SK-N-SH (cell line): ENCODE measurements around the gene MMP21. TPM values are rescaled to one million over a fixed set of nuclear protein-coding genes. Genes with fewer than 3 reads are reported as not detected.

Source experiments
- CTCF ChIA-PET: fragments of 300-600, 350-600 bp; formaldehyde crosslinking; extraction: SDS; loops from one replicate; lab custom pipeline; 2021; lab: Yijun Ruan, JAX
- POLR2A ChIA-PET: fragments of 350-600 bp; sonication (Branson Sonifier 250); formaldehyde crosslinking; extraction: SDS; loops from one replicate; lab custom pipeline; 2020; ENCODE audit warnings: antibody characterized with exemption, inconsistent platforms; lab: Yijun Ruan, JAX
- DNase-seq: peaks from one replicate; pipeline ENCODE4 v3.0.0; 2012
- H2AFZ ChIP-seq: fragments of 200-600 bp; sonication (generic); 2 replicates; pipeline ENCODE4 v1.8.1; 2016; ENCODE audit warnings: antibody characterized with exemption, mild to moderate bottlenecking, low read depth
- H3F3A ChIP-seq: fragments of 200-600 bp; sonication (generic); replicated peaks from 2 replicates; pipeline ENCODE3; 2016; ENCODE audit warnings: antibody characterized with exemption, mild to moderate bottlenecking; ENCODE audit not compliant: insufficient read depth
- H3K27ac ChIP-seq, 2 experiments: fragments of 200-500 bp in 1 of 2; fragments of 200-600 bp in 1 of 2; sonication (Bioruptor generic) in 1 of 2; sonication (generic), shearing (Covaris generic) in 1 of 2; 2 replicates each; pipeline versions ENCODE4 v1.5.1 to v1.6.1; 2014 to 2016; ENCODE audit warnings: low read depth in 2 of 2, inconsistent platforms in 1 of 2, low read length in 1 of 2, mild to moderate bottlenecking in 1 of 2, mixed read lengths in 1 of 2
- H3K27me3 ChIP-seq: fragments of 200-600 bp; sonication (generic), shearing (Covaris generic); 2 replicates; pipeline ENCODE4 v1.6.1; 2016; ENCODE audit warnings: mixed run types; ENCODE audit not compliant: insufficient read depth
- H3K36me3 ChIP-seq, 2 experiments: fragments of 200-500 bp in 1 of 2; fragments of 200-600 bp in 1 of 2; sonication (Bioruptor generic) in 1 of 2; sonication (generic) in 1 of 2; replicated peaks in 1 of 2; 2 replicates each; pipeline versions ENCODE3 to v1.5.1; 2014 to 2016; ENCODE audit warnings: low read length in 1 of 2, mild to moderate bottlenecking in 1 of 2; ENCODE audit not compliant: insufficient read depth in 2 of 2, control insufficient read depth in 1 of 2
- H3K4me1 ChIP-seq, 2 experiments: fragments of 200-500 bp in 1 of 2; fragments of 200-600 bp in 1 of 2; sonication (Bioruptor generic) in 1 of 2; sonication (generic), shearing (Covaris generic) in 1 of 2; 2 replicates each; pipeline versions ENCODE4 v1.5.1 to v1.6.1; 2014 to 2016; ENCODE audit warnings: low read depth in 1 of 2, low read length in 1 of 2, mixed run types in 1 of 2; ENCODE audit not compliant: insufficient read depth in 2 of 2, control insufficient read depth in 1 of 2
- H3K4me2 ChIP-seq: fragments of 200-600 bp; sonication (generic), shearing (Covaris generic); 2 replicates; pipeline ENCODE4 v1.6.1; 2017; ENCODE audit warnings: mixed run types
- H3K4me3 ChIP-seq, 2 experiments: fragments of 200-500 bp in 1 of 2; fragments of 200-600 bp in 1 of 2; sonication (Bioruptor generic) in 1 of 2; sonication (generic), shearing (Covaris generic) in 1 of 2; 2 replicates each; pipeline versions ENCODE4 v1.5.1 to v1.8.1; 2014 to 2016; ENCODE audit warnings: low read depth in 2 of 2, inconsistent platforms in 1 of 2, low read length in 1 of 2, mild to moderate bottlenecking in 1 of 2, mixed read lengths in 1 of 2, moderate library complexity in 1 of 2
- H3K79me2 ChIP-seq: fragments of 200-600 bp; sonication (generic); 2 replicates; pipeline ENCODE4 v1.8.1; 2017; ENCODE audit warnings: mild to moderate bottlenecking; ENCODE audit not compliant: insufficient read depth
- H3K9ac ChIP-seq: fragments of 200-600 bp; sonication (generic); 2 replicates; pipeline ENCODE4 v1.6.1; 2017; ENCODE audit warnings: mixed run types
- H3K9me2 ChIP-seq: fragments of 200-600 bp; sonication (generic); 2 replicates; pipeline ENCODE4 v1.6.1; 2017; ENCODE audit warnings: mixed run types
- H3K9me3 ChIP-seq: fragments of 200-600 bp; sonication (generic); 2 replicates; pipeline ENCODE4 v1.6.1; 2017; ENCODE audit warnings: mixed run types, mild to moderate bottlenecking, moderate library complexity
- H4K20me1 ChIP-seq: fragments of 200-600 bp; sonication (generic); 2 replicates; pipeline ENCODE4 v1.6.1; 2017; ENCODE audit warnings: mild to moderate bottlenecking, mixed run types; ENCODE audit not compliant: insufficient read depth
- CHD2 ChIP-seq: fragments of 150-350 bp; IDR thresholded peaks from 2 replicates; pipeline ENCODE4 v1.6.1; 2018; ENCODE audit warnings: low read length; ENCODE audit not compliant: partially characterized antibody
- ELF1 ChIP-seq: IDR thresholded peaks from 2 replicates; pipeline ENCODE4 v1.4.0; 2012
- FOSL2 ChIP-seq: IDR thresholded peaks from 2 replicates; pipeline ENCODE4 v1.4.0; 2012; ENCODE audit warnings: low read depth, mild to moderate bottlenecking, moderate library complexity, borderline replicate concordance
- FOXJ3 ChIP-seq: sonication (generic); formaldehyde crosslinking; IDR thresholded peaks from 2 replicates; pipeline ENCODE4 v1.5.1; 2020; ENCODE audit warnings: mild to moderate bottlenecking, missing genetic modification reagents
- GABPA ChIP-seq: IDR thresholded peaks from 2 replicates; pipeline ENCODE4 v1.4.0; 2012; ENCODE audit warnings: low read depth, mild to moderate bottlenecking
- GATA2 ChIP-seq: sonication (generic); formaldehyde crosslinking; IDR thresholded peaks from 2 replicates; pipeline ENCODE4 v1.5.0; 2020; ENCODE audit warnings: mild to moderate bottlenecking, missing genetic modification reagents
- JUND ChIP-seq: IDR thresholded peaks from 2 replicates; pipeline ENCODE4 v1.4.0; 2012
- MXI1 ChIP-seq: IDR thresholded peaks from 2 replicates; pipeline ENCODE4 v1.6.1; 2012; ENCODE audit warnings: mild to moderate bottlenecking, low read depth, low read length, improper control_type of control experiment
- RAD21 ChIP-seq: IDR thresholded peaks from 2 replicates; pipeline ENCODE4 v1.6.1; 2012; ENCODE audit warnings: mild to moderate bottlenecking, low read length
- RXRA ChIP-seq: IDR thresholded peaks from 2 replicates; pipeline ENCODE4 v1.4.0; 2012; ENCODE audit warnings: low read depth, mild to moderate bottlenecking, borderline replicate concordance
- SIN3A ChIP-seq: IDR thresholded peaks from 2 replicates; pipeline ENCODE4 v1.6.1; 2012; ENCODE audit warnings: low read depth, mild to moderate bottlenecking, low read length, moderate library complexity, borderline replicate concordance
- TAF1 ChIP-seq: IDR thresholded peaks from 2 replicates; pipeline ENCODE4 v1.6.1; 2012; ENCODE audit warnings: low read depth, mild to moderate bottlenecking, low read length, moderate library complexity, borderline replicate concordance
- TEAD4 ChIP-seq: IDR thresholded peaks from 2 replicates; pipeline ENCODE4 v1.4.0; 2012; ENCODE audit warnings: mild to moderate bottlenecking, borderline replicate concordance; ENCODE audit not compliant: insufficient read depth
- YY1 ChIP-seq: IDR thresholded peaks from 2 replicates; pipeline ENCODE4 v1.4.0; 2012; ENCODE audit warnings: low read depth, mild to moderate bottlenecking
- WGBS: methylation state at CpG from one replicate; pipeline ENCODE4 v1.1.6; 2017; ENCODE audit warnings: low lambda C conversion rate; 5-methylcytosine and 5-hydroxymethylcytosine counted together
- polyA plus RNA-seq, 3 experiments: library from polyadenylated mRNA; depleted of rRNA; stranded (reverse); fragments of >200 nt; gene quantifications; 2 replicates each; pipeline ENCODE4 v1.2.3, GENCODE V29; 2012
- TF ChIP-seq, protein P1 (sequence below): IDR thresholded peaks from 2 replicates; pipeline ENCODE4 v1.4.0; 2012; ENCODE audit warnings: low read depth, borderline replicate concordance
- TF ChIP-seq, protein P2 (sequence below): fragments of 150-350 bp; IDR thresholded peaks from 2 replicates; pipeline ENCODE4 v1.6.1; 2016; ENCODE audit warnings: mild to moderate bottlenecking, low read depth, low read length
- TF ChIP-seq, protein P3 (sequence below): IDR thresholded peaks from 2 replicates; pipeline ENCODE4 v1.4.0; 2012; ENCODE audit warnings: low read depth
- TF ChIP-seq, protein P4 (sequence below): fragments of 200-600 bp; sonication (generic); IDR thresholded peaks from 2 replicates; pipeline ENCODE4 v1.6.1; 2017; ENCODE audit warnings: antibody characterized with exemption, mild to moderate bottlenecking, moderate library complexity

MMP21 gene
- polyA plus RNA-seq, 1 of the 3 experiments (the other 2 are of a cell fraction) = 0.02 TPM

DNA sequence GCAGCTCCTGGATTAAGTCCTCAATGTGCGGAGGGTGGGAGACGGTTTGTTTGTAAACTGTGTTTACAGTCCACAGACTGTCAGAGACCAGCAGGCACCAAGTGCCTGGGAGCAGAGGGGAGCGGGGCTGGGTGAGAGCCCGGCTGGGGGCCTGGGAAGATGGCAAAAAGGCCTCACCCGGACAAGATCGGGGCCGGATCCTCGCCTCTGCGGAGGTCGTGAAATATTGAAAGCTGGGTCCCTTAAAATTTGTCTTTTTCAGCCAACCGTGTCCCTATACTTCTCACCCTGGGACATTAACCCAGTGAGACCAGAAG lies 2.8 kb downstream of the MMP21 start:
- WGBS = 95% methylated on average over 10 of the region's 11 CpGs
- DNase-seq = no peak
- CTCF ChIA-PET = no interaction called here

More for the DNA sequence above, 2.8 kb downstream of the MMP21 start:
- no peak overlapping the region for H3K27ac ChIP-seq
- no peak overlapping the region for H3K9ac ChIP-seq
- no peaks in the 10 kb centered on the region for H4K20me1 ChIP-seq
- no peak overlapping the region for H3K4me2 ChIP-seq
- H3F3A ChIP-seq = no peaks in the 10 kb centered on the region
- H3K4me3 ChIP-seq = no peak overlapping the region
- no peaks in the 10 kb centered on the region for H3K9me3 ChIP-seq
- no peaks in the 10 kb centered on the region for H3K79me2 ChIP-seq
- peaks cover 2 to 4% of the 10 kb centered on the region in 2 experiments for H3K36me3 ChIP-seq
- POLR2A ChIA-PET = no interaction called here
- H2AFZ ChIP-seq = no peak overlapping the region
- no peaks in the 10 kb centered on the region for H3K4me1 ChIP-seq
- H3K27me3 ChIP-seq = no peaks in the 10 kb centered on the region
- no peaks in the 10 kb centered on the region for H3K9me2 ChIP-seq
- TF ChIP-seq GABPA = no peak
- no peak for TF ChIP-seq ELF1
- TF ChIP-seq TEAD4 = no peak
- TF ChIP-seq, protein P1, sequence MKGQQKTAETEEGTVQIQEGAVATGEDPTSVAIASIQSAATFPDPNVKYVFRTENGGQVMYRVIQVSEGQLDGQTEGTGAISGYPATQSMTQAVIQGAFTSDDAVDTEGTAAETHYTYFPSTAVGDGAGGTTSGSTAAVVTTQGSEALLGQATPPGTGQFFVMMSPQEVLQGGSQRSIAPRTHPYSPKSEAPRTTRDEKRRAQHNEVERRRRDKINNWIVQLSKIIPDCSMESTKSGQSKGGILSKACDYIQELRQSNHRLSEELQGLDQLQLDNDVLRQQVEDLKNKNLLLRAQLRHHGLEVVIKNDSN = no peak
- TF ChIP-seq GATA2 (CRISPR knock-in tag) = no peak
- TF ChIP-seq, protein P2, sequence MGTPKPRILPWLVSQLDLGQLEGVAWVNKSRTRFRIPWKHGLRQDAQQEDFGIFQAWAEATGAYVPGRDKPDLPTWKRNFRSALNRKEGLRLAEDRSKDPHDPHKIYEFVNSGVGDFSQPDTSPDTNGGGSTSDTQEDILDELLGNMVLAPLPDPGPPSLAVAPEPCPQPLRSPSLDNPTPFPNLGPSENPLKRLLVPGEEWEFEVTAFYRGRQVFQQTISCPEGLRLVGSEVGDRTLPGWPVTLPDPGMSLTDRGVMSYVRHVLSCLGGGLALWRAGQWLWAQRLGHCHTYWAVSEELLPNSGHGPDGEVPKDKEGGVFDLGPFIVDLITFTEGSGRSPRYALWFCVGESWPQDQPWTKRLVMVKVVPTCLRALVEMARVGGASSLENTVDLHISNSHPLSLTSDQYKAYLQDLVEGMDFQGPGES = no peak
- no peak for TF ChIP-seq RAD21
- TF ChIP-seq SIN3A = no peak
- no peak for TF ChIP-seq YY1
- no peak for TF ChIP-seq JUND
- no peak for TF ChIP-seq FOSL2
- TF ChIP-seq RXRA = no peak
- TF ChIP-seq, protein P3, sequence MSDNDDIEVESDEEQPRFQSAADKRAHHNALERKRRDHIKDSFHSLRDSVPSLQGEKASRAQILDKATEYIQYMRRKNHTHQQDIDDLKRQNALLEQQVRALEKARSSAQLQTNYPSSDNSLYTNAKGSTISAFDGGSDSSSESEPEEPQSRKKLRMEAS = no peak
- TF ChIP-seq, protein P4, sequence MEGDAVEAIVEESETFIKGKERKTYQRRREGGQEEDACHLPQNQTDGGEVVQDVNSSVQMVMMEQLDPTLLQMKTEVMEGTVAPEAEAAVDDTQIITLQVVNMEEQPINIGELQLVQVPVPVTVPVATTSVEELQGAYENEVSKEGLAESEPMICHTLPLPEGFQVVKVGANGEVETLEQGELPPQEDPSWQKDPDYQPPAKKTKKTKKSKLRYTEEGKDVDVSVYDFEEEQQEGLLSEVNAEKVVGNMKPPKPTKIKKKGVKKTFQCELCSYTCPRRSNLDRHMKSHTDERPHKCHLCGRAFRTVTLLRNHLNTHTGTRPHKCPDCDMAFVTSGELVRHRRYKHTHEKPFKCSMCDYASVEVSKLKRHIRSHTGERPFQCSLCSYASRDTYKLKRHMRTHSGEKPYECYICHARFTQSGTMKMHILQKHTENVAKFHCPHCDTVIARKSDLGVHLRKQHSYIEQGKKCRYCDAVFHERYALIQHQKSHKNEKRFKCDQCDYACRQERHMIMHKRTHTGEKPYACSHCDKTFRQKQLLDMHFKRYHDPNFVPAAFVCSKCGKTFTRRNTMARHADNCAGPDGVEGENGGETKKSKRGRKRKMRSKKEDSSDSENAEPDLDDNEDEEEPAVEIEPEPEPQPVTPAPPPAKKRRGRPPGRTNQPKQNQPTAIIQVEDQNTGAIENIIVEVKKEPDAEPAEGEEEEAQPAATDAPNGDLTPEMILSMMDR = no peak
- TF ChIP-seq MXI1 = no peak
- TF ChIP-seq TAF1 = no peak
- TF ChIP-seq CHD2 = no peak
- TF ChIP-seq FOXJ3 (CRISPR knock-in tag) = no peak
